ENCODE data around the gene RUNX2.

The RUNX2 gene

GRCh38 chr6:45351667-45352066 lies 23.5 kb downstream of the RUNX2 start:
- DNase-seq, result peak; percentile 34

- DNase-seq, result no peak
These were observed 25.5 kb downstream of the RUNX2 start for GRCh38 chr6:45353654-45354053.

- no peak for DNase-seq
These were observed 36.3 kb downstream of the RUNX2 start for GRCh38 chr6:45364466-45364865.

- no peak for DNase-seq
These were observed 36.9 kb downstream of the RUNX2 start for GRCh38 chr6:45365036-45365435.

- DNase-seq, result no peak
These were observed 38.4 kb downstream of the RUNX2 start for GRCh38 chr6:45366534-45366933.

GRCh38 chr6:45367999-45368398 lies 39.9 kb downstream of the RUNX2 start:
- DNase-seq, result no peak

- DNase-seq, result no peak
These were observed 41.7 kb downstream of the RUNX2 start for GRCh38 chr6:45369870-45370269.

GRCh38 chr6:45371924-45372573 lies 43.9 kb downstream of the RUNX2 start:
- no peak for DNase-seq

- no peak for DNase-seq
These were observed 47.3 kb downstream of the RUNX2 start for GRCh38 chr6:45375449-45375848.

- no peak for DNase-seq
These were observed 48.3 kb downstream of the RUNX2 start for GRCh38 chr6:45376310-45377042.

GRCh38 chr6:45377043-45377553 lies 49.0 kb downstream of the RUNX2 start:
- no peak for DNase-seq

- peak; percentile 94 for DNase-seq
These were observed 49.6 kb downstream of the RUNX2 start, which contains the start of gene SUPT3H for GRCh38 chr6:45377554-45378333. TSS of gene SUPT3H (minus strand) at chr6:45377934.

GRCh38 chr6:45378334-45378926 lies 50.3 kb downstream of the RUNX2 start:
- DNase-seq, result peak; percentile 82

- DNase-seq, result no peak
These were observed 54.3 kb downstream of the RUNX2 start for GRCh38 chr6:45382391-45382790.

GRCh38 chr6:45386501-45386900 lies 58.4 kb downstream of the RUNX2 start:
- DNase-seq, result no peak

GRCh38 chr6:45387236-45387635 lies 59.1 kb downstream of the RUNX2 start:
- DNase-seq, result no peak

- no peak for DNase-seq
These were observed 60.2 kb downstream of the RUNX2 start for GRCh38 chr6:45388328-45388727.

GRCh38 chr6:45394586-45395095 lies 66.5 kb downstream of the RUNX2 start:
- DNase-seq, result no peak

GRCh38 chr6:45398075-45398813 lies 70.1 kb downstream of the RUNX2 start:
- DNase-seq, result no peak

- DNase-seq, result no peak
These were observed 71.9 kb downstream of the RUNX2 start for GRCh38 chr6:45400021-45400420.

- DNase-seq, result no peak
These were observed 83.8 kb downstream of the RUNX2 start for GRCh38 chr6:45411959-45412358.

- DNase-seq, result no peak
These were observed 87.2 kb downstream of the RUNX2 start for GRCh38 chr6:45415315-45415714.
